Measurements from ENCODE around the gene GRM8. TPM values are rescaled to one million over a fixed set of nuclear protein-coding genes. Genes with fewer than 3 reads are reported as not detected.

The GRM8 gene
- total RNA-seq, 1 experiment from 2014 or later = not detected

- no peak overlapping the region for H3K4me3 ChIP-seq (ENCODE audit: low read length)
- H3K4me2 ChIP-seq (ENCODE audit: low read length) = no peak overlapping the region
- ChIA-PET CTCF (no interaction called here), POLR2A (ENCODE audit: unreplicated experiment) (no interaction called here)
- no peaks in the 10 kb centered on the region for H3K9me3 ChIP-seq (ENCODE audit: low read length)
- no peaks in the 10 kb centered on the region for H3K27me3 ChIP-seq (ENCODE audit: low read length)
- no peaks in the 10 kb centered on the region for H3K36me3 ChIP-seq (ENCODE audit: low read depth, low read length)
- intact Hi-C loops (cut with micrococcal nuclease) = no loop called here
- DNase-seq (no peak), ATAC-seq (no peak)
- H3K4me1 ChIP-seq (ENCODE audit: insufficient read depth, low read length) = no peaks in the 10 kb centered on the region
- BruUV-seq (replicated peaks) = no TSS peak
- no peaks in the 10 kb centered on the region for H4K20me1 ChIP-seq (ENCODE audit: low read length)
- no peak overlapping the region for H2AFZ ChIP-seq (ENCODE audit: low read length)
- H3K79me2 ChIP-seq (ENCODE audit: low read length) = no peaks in the 10 kb centered on the region
- no peak overlapping the region for H3K27ac ChIP-seq (ENCODE audit: low read length)
- no peaks in the 10 kb centered on the region for H3F3A ChIP-seq (ENCODE audit: low read length, unreplicated experiment)
- TF ChIP-seq EZH2phosphoT487 (IDR thresholded peaks at IDR 0.05; ENCODE audit: borderline replicate concordance, low read length) (no peak), CTCF (conservative IDR thresholded peaks at IDR 0.05; ENCODE audit: low read depth, low read length) (no peak), EZH2 (IDR thresholded peaks at IDR 0.05; ENCODE audit: low read length, unreplicated experiment) (no peak)
- no peak overlapping the region for H3K9ac ChIP-seq (ENCODE audit: low read length)
- H3K9me2 ChIP-seq (replicated peaks; ENCODE audit: low read length) = no peaks in the 10 kb centered on the region
These were observed 593.6 kb downstream of the GRM8 start for GRCh38 chr7:126659124-126659523.

GRCh38 chr7:126658684-126659083, 594.1 kb downstream of the GRM8 start:
- ChIA-PET CTCF (no interaction called here), POLR2A (ENCODE audit: unreplicated experiment) (no interaction called here)
- no peaks in the 10 kb centered on the region for H3K36me3 ChIP-seq (ENCODE audit: low read depth, low read length)
- intact Hi-C loops (cut with micrococcal nuclease) = no loop called here
- BruUV-seq (replicated peaks) = no TSS peak
- ATAC-seq (no peak), DNase-seq (no peak)
- H4K20me1 ChIP-seq (ENCODE audit: low read length) = no peaks in the 10 kb centered on the region
- H3K9me2 ChIP-seq (replicated peaks; ENCODE audit: low read length) = no peaks in the 10 kb centered on the region
- H3F3A ChIP-seq (ENCODE audit: low read length, unreplicated experiment) = no peaks in the 10 kb centered on the region
- H3K9ac ChIP-seq (ENCODE audit: low read length) = no peak overlapping the region
- no peaks in the 10 kb centered on the region for H3K27me3 ChIP-seq (ENCODE audit: low read length)
- H3K4me2 ChIP-seq (ENCODE audit: low read length) = no peak overlapping the region
- TF ChIP-seq EZH2 (IDR thresholded peaks at IDR 0.05; ENCODE audit: low read length, unreplicated experiment) = no peak
- no peak for TF ChIP-seq CTCF (conservative IDR thresholded peaks at IDR 0.05; ENCODE audit: low read depth, low read length)
- TF ChIP-seq EZH2phosphoT487 (IDR thresholded peaks at IDR 0.05; ENCODE audit: borderline replicate concordance, low read length) = no peak
- H3K79me2 ChIP-seq (ENCODE audit: low read length) = no peaks in the 10 kb centered on the region
- H3K9me3 ChIP-seq (ENCODE audit: low read length) = no peaks in the 10 kb centered on the region
- H2AFZ ChIP-seq (ENCODE audit: low read length) = no peak overlapping the region
- H3K4me3 ChIP-seq (ENCODE audit: low read length) = no peak overlapping the region
- no peak overlapping the region for H3K27ac ChIP-seq (ENCODE audit: low read length)
- no peaks in the 10 kb centered on the region for H3K4me1 ChIP-seq (ENCODE audit: insufficient read depth, low read length)

- Histone ChIP-seq H2AFZ (ENCODE audit: low read length) (no peak overlapping the region), H3K27me3 (ENCODE audit: low read length) (no peaks in the 10 kb centered on the region), H3K36me3 (ENCODE audit: low read depth, low read length) (no peaks in the 10 kb centered on the region), H3K4me1 (ENCODE audit: insufficient read depth, low read length) (no peaks in the 10 kb centered on the region), H3K4me3 (ENCODE audit: low read length) (no peak overlapping the region), H3K27ac (ENCODE audit: low read length) (no peak overlapping the region), H4K20me1 (ENCODE audit: low read length) (no peaks in the 10 kb centered on the region), H3K9me2 (replicated peaks; ENCODE audit: low read length) (no peaks in the 10 kb centered on the region), H3F3A (ENCODE audit: low read length, unreplicated experiment) (no peaks in the 10 kb centered on the region), H3K9ac (ENCODE audit: low read length) (no peak overlapping the region), H3K4me2 (ENCODE audit: low read length) (no peak overlapping the region), H3K79me2 (ENCODE audit: low read length) (no peaks in the 10 kb centered on the region), H3K9me3 (ENCODE audit: low read length) (no peaks in the 10 kb centered on the region)
- BruUV-seq (replicated peaks) = no TSS peak
- intact Hi-C loops (cut with micrococcal nuclease) = no loop called here
- no peak for ATAC-seq
- POLR2A ChIA-PET (ENCODE audit: unreplicated experiment) = no interaction called here
- TF ChIP-seq EZH2 (IDR thresholded peaks at IDR 0.05; ENCODE audit: low read length, unreplicated experiment) = no peak
- TF ChIP-seq EZH2phosphoT487 (IDR thresholded peaks at IDR 0.05; ENCODE audit: borderline replicate concordance, low read length) = no peak
- no peak for TF ChIP-seq CTCF (conservative IDR thresholded peaks at IDR 0.05; ENCODE audit: low read depth, low read length)
- CTCF ChIA-PET = no interaction called here
- no peak for DNase-seq
These were observed 595.0 kb downstream of the GRM8 start for GRCh38 chr7:126657599-126658358.

Measured in PC-3 (cell line).